NOMO-1 treated with DMSO at 0.1 percent for 48 hours (cell line): ENCODE results near the gene BRD9.
A peak's percentile ranks its signal among the peaks of the same experiment; 100 is the strongest.
"Not testable (repeated sequence)": the region's sequence is repeated elsewhere in the genome, so short reads cannot be mapped to it uniquely, and the experiment has no call there.

Experiments used
- DNase-seq: peaks from one replicate; lab custom pipeline; 2025; ENCODE audit not compliant: unreplicated experiment; lab: John Stamatoyannopoulos, UW

BRD9 gene

DNA sequence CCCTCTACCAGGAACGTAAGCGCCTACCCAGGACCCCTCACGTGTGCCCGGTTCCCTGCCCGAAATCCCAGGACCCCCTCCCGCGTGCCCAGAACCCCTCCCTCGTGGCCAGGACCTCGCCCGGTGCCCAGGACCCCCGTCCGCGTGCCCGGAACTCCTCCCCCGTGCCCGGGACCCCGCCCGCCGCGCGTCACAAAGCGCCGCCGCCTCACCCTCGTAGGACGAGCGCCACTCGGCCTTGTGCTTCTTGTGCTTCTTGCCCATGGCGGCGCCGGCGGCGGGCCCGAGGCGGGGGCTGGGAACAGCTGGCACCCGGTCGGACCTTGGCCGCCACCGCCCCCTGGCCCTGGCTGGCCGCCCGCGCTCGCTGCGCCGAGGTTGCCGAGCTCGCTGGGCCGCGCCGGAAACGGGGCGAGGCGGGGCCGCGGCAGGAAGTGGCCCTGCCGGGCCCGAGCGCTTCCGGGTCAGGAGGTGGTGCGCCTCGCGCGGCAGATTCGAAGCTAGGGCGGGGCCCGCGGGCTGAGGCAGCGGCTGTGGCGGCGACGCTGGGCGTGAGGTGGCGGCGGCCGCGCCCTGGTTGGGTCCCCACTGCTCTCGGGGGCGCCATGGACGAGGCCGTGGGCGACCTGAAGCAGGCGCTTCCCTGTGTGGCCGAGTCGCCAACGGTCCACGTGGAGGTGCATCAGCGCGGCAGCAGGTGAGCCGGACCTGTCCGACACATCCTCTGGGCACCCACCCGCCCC is at the start of gene BRD9, which contains the start of gene TRIP13:
BRD9 (minus strand) TSS at position 408 of the 743 bp plus-strand sequence; CDS start at position 264, 144 bp downstream.
TRIP13 (plus strand) TSS at position 491 of the 743 bp plus-strand sequence; CDS start at position 606, 115 bp downstream.
- peak; percentile 94 for DNase-seq

DNA sequence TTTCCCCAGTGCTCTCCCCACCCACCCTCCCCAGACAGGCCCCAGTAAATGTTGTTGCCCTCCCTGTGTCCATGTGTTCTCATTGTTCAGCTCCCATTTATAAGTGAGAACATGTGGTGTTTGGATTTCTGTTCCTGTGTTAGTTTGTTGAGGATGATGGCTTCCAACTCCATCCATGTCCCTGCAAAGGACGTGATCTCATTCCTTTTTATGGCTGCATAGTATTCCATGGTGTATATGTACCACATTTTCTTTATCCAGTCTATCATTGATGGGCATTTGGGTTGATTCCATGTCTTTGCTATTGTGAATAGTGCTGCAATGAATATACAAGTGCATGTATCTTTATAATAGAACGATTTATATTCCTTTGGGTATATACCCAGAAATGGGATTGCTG is 48.1 kb upstream of the BRD9 start:
- not testable (repeated sequence) for DNase-seq

DNA sequence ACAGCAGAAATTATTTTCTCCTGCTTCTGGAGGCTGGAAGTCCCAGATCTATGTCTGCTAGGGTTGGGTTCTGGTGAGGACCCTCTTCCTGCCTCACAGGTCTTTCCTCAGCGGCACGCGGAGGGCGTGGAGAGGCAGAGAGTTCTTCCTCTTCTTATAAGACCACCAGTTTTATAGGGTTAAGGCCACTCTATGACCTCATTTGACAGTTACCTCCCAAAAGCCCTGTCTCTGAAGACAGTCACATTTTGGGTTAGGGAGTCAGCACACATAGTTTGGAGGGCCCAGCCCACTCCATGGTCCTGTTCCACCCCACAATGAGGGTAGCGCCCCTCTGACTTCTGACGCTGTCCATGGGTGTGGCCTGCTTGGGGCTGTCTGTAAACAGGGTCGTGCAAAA is 46.8 kb upstream of the BRD9 start:
- DNase-seq: no peak

DNA sequence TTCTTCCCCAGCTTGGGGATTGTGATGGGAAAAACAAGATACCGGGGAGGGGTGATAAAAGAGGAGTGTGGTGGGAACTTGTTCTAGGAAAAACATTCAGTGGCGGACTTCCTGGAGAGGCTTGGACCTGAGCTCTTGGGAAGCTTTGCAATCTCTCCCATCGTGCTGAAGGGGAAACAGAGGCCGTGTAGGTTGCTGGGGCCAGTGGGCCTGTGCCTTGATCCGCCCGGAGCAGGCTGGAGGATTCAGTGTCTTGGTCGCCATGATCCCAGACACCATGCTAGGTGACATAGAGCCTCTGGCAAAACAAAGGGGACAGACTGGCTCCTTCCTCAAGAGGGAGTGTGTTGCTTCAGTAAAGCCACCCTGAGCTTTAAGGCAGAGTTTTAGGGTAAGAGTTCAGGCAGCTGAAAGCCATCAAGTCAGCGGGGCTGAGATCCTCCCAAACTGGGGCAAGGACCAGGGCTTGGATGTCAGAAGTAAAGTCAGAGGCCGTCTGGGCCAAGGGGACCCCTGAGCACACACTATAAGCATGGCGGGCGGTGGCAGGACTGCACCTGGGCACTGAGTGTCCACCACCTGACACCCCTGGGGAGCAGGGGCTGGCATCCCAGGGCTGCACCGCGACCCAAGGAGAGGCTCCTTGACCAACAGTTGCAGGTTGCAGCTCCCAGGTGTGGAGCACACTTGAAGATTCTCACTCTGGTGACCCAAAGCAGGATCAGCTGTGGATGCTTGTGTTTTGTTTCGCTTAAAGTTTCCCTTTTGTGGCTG is 44.7 kb upstream of the BRD9 start:
- no peak for DNase-seq

DNA sequence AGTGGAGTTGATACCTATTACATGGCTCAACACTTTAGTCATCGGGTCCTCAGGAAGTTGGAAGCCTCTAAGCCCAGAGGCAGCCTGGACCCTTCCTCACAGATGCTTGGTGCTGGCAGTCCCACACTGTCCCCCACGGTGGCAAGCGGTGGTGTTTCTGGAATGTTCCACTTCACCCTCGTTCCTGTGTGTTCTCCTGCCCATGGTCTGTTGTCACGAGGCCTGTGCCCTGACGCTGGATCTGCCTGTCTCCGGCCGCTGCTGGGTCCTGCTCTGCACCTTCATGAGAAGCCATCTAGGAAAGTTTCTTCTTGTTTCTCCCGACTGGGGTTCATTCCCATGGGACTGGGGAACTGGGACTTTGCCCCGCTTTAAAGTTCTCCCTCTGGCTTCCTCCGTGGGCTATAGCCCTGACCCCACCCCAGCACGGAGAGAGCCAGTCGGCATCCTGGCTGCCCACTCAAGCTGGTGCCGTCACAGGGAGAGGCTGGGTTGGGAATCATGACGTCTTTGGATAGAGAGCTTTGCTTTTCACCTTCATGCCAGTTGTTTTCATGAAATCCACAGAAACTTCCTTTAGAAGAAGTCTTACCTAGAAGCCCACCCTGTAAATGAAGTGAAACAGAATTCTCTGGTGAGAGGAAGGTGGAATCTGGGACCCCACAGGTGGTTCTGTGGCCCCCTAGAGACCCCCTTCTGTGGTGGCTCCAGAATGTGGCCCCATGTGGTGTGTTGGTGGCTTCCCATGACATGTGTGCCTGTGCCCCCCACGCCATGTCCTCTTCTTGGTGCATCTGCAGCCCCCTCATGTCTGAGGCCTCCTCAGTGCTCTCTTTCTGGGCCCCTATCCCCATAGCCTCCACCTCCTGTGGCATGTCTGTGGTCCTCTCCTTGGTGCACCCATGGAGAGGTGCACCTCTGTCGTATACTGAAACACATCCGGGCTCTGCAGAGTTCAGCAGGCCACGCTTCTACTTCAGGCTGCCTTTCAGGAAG is 43.8 kb upstream of the BRD9 start:
- no peak for DNase-seq

DNA sequence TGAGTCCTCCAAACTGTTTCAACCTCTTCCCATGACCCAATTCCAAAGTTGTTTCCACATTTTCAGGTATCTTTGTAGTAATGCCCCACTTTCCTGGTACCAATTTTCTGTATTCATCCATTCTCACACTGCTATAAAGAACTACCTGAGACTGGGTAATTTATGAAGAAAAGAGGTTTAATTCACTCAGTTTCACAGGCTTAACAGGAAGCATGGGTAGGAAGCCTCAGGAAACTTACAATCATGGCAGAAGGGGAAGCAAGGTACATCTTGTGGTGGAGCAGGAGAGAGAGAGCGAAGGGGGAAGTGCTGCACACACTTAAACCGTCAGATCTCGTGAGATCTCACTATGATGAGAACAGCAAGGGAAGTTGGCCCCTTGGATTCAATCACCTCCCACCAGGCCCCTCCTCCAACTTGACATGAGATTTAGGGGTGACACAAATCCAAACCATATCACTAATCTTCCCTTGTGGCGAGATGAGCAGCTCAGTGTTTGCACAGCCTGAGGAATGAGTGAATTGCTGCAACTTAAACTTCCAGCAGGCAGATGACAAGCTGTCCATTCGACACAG is 43.0 kb upstream of the BRD9 start:
- peak; percentile 66 for DNase-seq

DNA sequence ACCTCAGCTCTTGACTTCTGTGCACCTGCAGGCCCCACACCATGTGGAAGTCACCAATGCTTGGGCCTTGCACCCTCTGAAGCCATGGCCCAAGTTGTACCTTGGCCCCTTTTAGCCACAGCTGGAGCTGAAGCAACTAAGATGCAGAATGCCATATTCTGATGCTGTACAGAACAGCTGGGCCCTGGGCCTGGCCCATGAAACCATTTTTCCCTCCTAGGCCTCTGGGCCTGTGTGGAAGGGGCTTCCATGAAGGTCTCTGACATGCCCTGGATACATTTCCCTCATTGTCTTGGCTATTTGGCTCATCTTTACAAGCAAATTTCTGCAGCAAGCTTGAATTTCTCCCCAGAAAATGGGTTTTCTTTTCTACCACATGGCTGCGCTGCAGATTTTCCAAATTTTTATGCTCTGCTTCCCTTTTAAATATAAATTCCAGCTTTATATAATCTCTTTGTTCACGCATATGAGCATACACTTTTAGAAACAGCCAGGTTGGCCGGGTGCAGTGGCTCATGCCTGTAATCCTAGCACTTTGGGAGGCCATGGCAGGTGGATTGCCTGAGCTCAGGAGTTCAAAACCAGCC is 41.9 kb upstream of the BRD9 start:
- DNase-seq: not testable (repeated sequence)

DNA sequence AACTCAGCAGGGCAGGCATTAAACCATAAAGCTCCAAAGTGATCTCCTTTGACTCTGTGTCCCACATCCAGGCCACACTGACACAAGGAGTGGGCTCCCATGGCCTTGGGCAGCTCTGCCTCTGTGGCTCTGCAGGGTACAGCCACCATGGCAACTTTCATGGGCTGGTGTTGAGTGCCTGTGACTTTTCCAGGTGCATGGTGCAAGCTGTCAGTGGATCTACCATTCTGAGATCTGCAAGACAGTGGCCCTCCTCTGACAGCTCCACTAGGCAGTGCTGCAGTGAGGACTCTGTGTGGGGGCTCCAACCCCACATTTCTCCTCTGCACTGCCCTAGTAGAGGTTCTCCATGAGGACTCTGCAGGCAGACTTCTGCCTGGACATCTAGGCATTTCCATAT is 41.4 kb upstream of the BRD9 start:
- DNase-seq: not testable (repeated sequence)

DNA sequence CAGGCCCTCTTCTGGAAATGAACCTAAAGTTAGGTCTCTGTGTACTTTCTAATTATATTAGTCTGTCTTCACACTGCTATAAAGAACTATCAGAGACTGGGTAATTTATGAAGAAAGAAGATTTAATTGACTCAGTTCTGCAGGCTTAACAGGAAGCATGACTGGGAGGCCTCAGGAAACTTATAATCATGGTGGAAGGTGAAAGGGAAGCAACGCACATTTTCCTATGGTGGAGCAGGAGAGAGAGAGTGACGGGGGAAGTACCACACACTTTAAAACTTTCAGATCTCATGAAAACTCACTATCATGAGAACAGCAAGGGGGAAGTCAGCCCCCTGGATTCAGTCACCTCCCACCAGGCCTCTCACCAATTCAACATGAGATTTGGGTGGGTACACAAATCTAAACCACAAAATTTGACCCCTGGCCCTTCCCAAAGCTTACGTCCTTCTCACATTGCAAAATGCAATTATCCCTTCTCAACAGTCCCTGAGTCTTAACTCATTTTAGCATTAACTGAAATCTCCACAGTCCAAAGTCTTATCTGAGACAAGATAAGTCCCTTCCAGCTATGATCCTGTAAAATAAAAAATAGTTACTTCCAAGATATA is 40.8 kb upstream of the BRD9 start:
- DNase-seq: no peak

DNA sequence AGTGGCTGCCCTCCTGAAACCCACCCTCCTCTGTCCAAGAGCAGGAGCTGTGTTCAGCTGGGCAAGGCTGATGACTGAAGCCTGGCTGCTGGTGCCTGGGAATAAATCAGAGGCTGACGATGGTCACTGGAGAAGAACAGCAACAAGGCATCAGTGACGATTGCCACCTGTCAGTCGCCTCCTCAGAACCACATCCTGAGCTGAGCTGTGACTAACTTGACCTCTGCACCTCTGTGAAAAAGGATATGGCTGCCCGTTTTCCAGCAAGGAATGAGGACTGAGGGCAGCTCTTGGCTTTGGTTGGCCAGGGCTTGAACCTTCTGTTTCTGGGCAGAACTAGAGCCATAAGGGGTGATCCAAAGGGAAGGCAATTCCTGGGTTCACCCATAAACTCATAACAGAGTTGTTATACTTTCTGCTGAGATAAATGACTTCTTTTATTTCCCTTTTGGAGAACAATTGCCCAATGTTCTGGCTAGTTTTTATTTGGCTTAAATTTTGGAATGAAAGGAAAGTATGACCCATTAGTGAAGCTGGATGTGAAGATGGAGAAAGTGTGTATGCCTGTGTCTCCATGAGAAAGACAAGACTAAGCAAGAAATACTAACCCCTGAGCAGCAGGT is 40.1 kb upstream of the BRD9 start:
- no peak for DNase-seq

DNA sequence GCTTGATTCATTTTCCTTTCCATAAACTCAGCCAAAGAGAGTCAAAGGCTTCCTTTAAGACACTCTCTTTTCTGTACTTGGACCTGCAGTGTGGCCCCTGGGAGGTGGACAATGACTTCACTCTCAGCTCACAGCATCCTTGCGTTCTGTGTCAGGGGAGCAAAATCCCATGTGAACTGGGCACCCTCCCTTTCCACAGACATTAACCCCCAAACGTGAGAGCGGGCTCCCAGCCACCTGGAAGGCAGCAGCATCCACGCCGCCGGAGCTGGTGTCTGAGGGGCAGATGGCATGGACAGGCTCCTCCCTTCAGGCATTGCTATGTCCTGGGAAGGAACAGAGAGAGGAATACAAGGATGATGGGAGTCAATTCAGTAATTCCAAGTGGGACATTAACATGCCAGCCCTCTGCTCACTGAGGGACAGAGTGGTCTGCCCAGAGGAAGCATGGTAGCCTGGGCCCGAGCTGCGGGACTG is 39.6 kb upstream of the BRD9 start:
- no peak for DNase-seq

DNA sequence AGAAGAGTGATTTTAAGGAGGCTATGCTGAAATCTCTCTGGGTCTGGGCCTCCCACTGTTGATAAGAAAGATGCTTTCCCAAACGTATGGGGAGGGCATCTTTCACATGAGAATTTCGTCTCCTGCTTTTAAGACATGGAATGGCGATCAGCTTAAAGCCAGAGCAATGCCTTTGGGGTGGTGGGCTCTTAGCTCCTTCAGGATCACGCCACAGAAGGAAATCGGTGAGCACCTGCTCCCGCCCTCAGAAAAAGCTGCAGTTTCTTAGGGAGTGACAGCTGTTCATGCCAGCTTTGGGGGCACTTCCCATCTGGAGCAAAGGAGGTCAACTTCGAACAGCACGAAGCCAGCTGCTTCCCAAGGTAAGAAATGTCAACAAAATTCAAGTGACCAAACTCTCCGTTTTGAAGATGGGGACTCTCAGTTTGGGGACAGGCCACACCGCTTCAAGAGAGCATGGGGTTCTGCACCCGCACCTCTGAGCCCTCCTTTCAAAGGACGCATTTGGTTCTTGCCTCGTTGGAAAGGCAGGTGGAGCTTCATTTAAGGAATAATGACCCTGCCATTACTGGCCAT is 39.1 kb upstream of the BRD9 start:
- DNase-seq: no peak

DNA sequence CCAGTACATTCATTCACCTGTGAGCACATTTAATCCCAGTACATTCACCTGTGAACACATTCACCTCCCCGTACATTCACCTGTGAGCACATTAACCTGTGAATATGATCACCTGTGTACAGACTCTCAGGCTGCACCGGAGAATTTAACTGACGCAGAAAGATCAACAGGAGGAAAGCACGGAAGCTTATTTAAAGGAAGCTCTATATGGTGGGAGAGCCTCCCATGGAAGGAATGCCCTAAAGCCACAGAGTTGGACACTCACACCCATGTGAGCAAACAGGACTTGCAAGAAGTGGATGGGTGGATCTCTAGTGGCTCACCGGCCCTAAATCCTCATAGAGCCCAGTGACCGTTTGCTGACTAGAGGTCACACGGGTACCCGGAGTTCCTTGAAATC is 38.3 kb upstream of the BRD9 start:
- no peak for DNase-seq

DNA sequence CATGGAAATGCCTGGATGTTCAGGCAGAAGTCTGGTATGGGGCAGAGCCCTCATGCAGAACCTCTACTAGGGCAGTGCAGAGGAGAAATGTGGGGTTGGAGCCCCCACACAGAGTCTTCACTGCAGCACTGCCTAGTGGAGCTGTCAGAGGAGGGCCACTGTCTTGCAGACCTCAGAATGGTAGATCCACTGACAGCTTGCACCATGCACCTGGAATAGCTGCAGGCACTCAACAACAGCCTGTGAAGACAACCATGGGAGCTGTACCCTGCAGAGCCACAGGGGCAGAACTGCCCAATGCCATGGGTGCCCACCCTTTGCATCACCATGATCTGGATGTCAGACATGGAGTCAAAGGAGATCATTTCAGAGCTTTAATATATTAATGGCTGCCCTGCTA is 37.0 kb upstream of the BRD9 start:
- no peak for DNase-seq

DNA sequence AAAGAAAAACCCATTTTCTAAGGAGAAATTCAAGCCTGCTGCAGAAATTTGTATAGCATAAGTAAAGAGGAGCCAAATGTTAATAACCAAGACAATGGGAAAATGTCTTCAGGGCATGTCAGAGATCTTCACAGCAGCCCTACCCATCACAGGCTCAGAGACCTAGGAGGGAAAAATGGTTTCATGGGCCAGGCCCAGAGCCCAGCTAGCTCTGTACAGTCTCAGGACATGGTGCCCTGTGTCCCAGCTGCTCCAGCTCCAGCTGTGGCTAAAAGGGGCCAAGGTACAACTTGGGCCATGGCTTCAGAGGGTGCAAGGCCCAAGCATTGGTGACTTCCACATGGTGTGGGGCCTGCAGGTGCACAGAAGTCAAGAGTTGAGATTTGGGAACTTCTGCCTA is 36.6 kb upstream of the BRD9 start:
- not testable (repeated sequence) for DNase-seq

DNA sequence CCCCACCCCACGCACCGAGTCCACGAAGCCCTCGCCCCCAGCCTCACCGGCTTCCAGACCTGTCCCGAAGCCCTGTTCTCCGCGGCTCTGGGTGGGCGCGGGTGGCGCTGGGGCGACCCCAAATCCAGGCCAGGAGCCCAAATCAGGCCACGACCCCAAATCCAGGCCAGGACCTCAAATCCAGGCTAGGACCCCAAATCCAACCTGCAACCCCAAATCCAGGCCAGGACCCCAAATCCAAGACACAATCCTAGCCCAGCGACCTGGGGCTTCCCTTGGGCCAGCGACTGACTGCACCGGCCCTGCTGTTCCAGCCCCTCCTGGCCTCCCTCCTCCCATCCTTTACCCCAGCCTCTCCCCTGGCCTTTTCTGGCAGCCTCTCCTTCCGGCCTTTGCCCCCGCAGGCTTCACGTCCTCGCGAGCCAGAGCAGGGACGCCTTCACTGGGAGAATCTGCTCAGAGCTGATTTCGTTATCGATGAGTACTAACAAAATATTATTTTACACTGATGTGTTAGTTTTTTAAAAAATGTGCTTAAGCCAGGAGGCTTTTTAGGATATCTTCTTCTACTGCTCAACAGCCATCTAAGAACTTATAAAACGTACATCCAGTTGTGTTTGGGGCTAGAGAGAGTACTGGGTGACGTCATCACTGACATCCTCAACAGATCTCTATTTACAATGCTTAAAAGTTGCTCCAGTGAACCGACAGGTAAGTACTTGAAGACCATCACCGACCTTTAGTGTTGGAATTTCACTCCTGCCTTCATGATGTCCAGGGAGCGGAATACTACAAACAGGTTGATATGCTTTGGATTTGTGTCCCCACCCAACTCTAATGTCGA is 34.8 kb upstream of the BRD9 start:
- no peak for DNase-seq

DNA sequence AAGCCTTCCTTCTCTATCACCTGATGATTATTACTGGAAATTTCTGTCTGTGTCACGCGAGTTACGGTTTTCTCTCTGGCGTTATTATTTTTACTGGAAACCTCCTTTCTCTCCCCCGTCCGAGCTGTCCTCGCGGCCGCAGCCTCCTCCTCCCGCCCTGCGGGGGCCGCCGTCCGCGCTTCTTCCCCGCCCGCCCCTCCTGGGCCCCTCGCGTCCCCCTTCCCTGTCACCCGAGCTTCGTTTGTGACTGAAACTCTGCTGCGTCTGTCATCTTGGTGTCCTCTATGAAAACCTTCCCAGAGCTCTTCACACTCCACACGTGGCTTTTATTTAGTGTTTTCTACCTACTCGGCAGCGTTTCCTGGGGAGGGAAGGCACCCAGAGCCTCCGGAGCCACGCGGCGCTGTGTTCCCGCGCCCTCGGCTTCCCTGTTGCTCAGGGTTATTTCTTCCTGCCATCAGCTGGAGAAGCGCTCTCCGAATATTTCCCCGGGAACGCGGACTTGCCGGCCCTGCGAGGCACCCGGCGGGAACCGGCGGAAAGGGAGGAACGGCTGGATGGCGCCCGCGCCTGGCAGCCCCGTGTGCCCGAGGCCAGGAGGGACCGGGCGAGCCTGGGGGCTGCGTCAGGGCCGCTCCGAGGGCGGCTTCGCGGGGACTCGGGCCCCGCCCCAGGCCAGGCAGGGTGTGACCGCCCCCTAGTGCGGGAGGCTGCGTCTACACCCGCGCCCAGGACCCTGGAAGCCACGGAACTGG is 34.0 kb upstream of the BRD9 start:
- DNase-seq: no peak
